SK-N-SH (cell line): ENCODE data around the gene GRIP2.

Experiments used
- FOXM1 ChIP-seq: IDR thresholded peaks from 2 replicates; pipeline ENCODE4 v1.4.0; 2012; ENCODE audit warnings: low read depth, mild to moderate bottlenecking
- GATA2 ChIP-seq: sonication (generic); formaldehyde crosslinking; IDR thresholded peaks from 2 replicates; pipeline ENCODE4 v1.5.0; 2020; ENCODE audit warnings: mild to moderate bottlenecking, missing genetic modification reagents
- PBX3 ChIP-seq: IDR thresholded peaks from 2 replicates; pipeline ENCODE4; 2012
- POLR2AphosphoS5 ChIP-seq: IDR thresholded peaks from 2 replicates; pipeline ENCODE4 v1.6.1; 2012; ENCODE audit warnings: low read depth, low read length
- SIN3A ChIP-seq: IDR thresholded peaks from 2 replicates; pipeline ENCODE4 v1.6.1; 2012; ENCODE audit warnings: low read depth, mild to moderate bottlenecking, low read length, moderate library complexity, borderline replicate concordance
- TAF1 ChIP-seq: IDR thresholded peaks from 2 replicates; pipeline ENCODE4 v1.6.1; 2012; ENCODE audit warnings: low read depth, mild to moderate bottlenecking, low read length, moderate library complexity, borderline replicate concordance
- TCF12 ChIP-seq: IDR thresholded peaks from 2 replicates; pipeline ENCODE4 v1.4.0; 2012
- TEAD4 ChIP-seq: IDR thresholded peaks from 2 replicates; pipeline ENCODE4 v1.4.0; 2012; ENCODE audit warnings: mild to moderate bottlenecking, borderline replicate concordance; ENCODE audit not compliant: insufficient read depth
- TF ChIP-seq, protein P1 (sequence below): fragments of 200-600 bp; sonication (generic); IDR thresholded peaks from 2 replicates; pipeline ENCODE4 v1.6.1; 2017; ENCODE audit warnings: antibody characterized with exemption, mild to moderate bottlenecking, moderate library complexity
- TF ChIP-seq, protein P2 (sequence below): IDR thresholded peaks from 2 replicates; pipeline ENCODE4 v1.4.0; 2012; ENCODE audit warnings: low read depth

DNA sequence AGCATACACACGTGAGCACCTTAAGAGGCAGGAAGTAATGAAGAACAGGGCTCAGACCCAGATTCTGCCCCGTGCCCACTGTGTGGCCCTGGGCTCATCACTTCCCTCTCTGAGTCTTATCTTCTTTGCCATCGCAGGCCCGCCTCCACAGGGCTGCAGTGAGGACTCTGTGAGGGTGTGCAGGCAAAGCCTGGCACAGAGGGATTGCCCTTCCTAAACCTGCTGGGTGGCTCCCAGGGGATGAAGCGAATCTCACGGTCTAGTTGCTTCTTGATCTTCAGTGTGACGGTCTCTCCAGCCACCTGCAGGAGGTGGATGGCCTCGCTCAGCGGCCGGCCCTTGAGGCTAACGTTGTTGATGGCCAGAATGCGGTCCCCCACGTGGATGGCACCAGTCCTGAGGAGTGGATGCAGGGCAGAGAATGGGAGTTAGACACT is 32.8 kb downstream of the GRIP2 start:
- TF ChIP-seq, protein P1, sequence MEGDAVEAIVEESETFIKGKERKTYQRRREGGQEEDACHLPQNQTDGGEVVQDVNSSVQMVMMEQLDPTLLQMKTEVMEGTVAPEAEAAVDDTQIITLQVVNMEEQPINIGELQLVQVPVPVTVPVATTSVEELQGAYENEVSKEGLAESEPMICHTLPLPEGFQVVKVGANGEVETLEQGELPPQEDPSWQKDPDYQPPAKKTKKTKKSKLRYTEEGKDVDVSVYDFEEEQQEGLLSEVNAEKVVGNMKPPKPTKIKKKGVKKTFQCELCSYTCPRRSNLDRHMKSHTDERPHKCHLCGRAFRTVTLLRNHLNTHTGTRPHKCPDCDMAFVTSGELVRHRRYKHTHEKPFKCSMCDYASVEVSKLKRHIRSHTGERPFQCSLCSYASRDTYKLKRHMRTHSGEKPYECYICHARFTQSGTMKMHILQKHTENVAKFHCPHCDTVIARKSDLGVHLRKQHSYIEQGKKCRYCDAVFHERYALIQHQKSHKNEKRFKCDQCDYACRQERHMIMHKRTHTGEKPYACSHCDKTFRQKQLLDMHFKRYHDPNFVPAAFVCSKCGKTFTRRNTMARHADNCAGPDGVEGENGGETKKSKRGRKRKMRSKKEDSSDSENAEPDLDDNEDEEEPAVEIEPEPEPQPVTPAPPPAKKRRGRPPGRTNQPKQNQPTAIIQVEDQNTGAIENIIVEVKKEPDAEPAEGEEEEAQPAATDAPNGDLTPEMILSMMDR: no peak
- TF ChIP-seq TAF1 (no peak), SIN3A (no peak), TCF12 (no peak), PBX3 (no peak), GATA2 (CRISPR knock-in tag) (no peak), POLR2AphosphoS5 (no peak), FOXM1 (no peak), TEAD4 (no peak)
- TF ChIP-seq, protein P2, sequence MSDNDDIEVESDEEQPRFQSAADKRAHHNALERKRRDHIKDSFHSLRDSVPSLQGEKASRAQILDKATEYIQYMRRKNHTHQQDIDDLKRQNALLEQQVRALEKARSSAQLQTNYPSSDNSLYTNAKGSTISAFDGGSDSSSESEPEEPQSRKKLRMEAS: no peak
